Fibroblast of lung (primary cell): ENCODE results near the gene IFT57. TPM values are rescaled to one million over a fixed set of nuclear protein-coding genes. Genes with fewer than 3 reads are reported as not detected.

ENCODE experiments used
- DNase-seq, 2 donors: peaks; one replicate each; pipeline versions ENCODE4 v3.0.0 to v3.0.0-alpha.2; 2010; ENCODE audit warnings: low read depth in 2 of 2
- H2AFZ ChIP-seq: 2 replicates; pipeline ENCODE4 v1.5.1; 2012; ENCODE audit warnings: low read length, control low read depth, inconsistent platforms
- H3K27ac ChIP-seq: 2 replicates; pipeline ENCODE4 v1.5.1; 2011; ENCODE audit warnings: low read length, control low read depth; ENCODE audit not compliant: insufficient read depth
- H3K27me3 ChIP-seq: 2 replicates; pipeline ENCODE4 v1.5.1; 2011; ENCODE audit warnings: mild to moderate bottlenecking, low read length; ENCODE audit not compliant: control insufficient read depth, insufficient read depth
- H3K36me3 ChIP-seq: 2 replicates; pipeline ENCODE4 v1.5.1; 2011; ENCODE audit warnings: low read length; ENCODE audit not compliant: control insufficient read depth, insufficient read depth
- H3K4me1 ChIP-seq: 2 replicates; pipeline ENCODE4 v1.5.1; 2011; ENCODE audit warnings: low read length; ENCODE audit not compliant: control insufficient read depth, insufficient read depth; ENCODE audit errors: extremely low read depth
- H3K4me2 ChIP-seq: 2 replicates; pipeline ENCODE4 v1.5.1; 2011; ENCODE audit warnings: low read length, control low read depth; ENCODE audit not compliant: insufficient read depth; ENCODE audit errors: extremely low read depth
- H3K4me3 ChIP-seq, 4 experiments: fragments of 200-600 bp in 1 of 4; sonication (generic) in 1 of 4; replicated peaks in 1 of 4; 2 replicates each; pipeline ENCODE4 v1.5.1; 2011 to 2016; ENCODE audit warnings: low read length in 4 of 4, low read depth in 3 of 4, mild to moderate bottlenecking in 3 of 4, control low read depth in 2 of 4, inconsistent platforms in 1 of 4, mixed read lengths in 1 of 4; ENCODE audit not compliant: insufficient read depth in 1 of 4; ENCODE audit errors: control extremely low read depth in 1 of 4
- H3K79me2 ChIP-seq: 2 replicates; pipeline ENCODE4 v1.5.1; 2012; ENCODE audit warnings: mild to moderate bottlenecking, low read length, inconsistent platforms; ENCODE audit not compliant: control insufficient read depth, insufficient read depth
- H3K9ac ChIP-seq: 2 replicates; pipeline ENCODE4 v1.5.1; 2011; ENCODE audit warnings: mild to moderate bottlenecking, low read length, control low read depth; ENCODE audit not compliant: insufficient read depth
- H3K9me3 ChIP-seq: 2 replicates; pipeline ENCODE4 v1.5.1; 2012; ENCODE audit warnings: low read depth, low read length; ENCODE audit not compliant: control insufficient read depth, insufficient read depth
- H4K20me1 ChIP-seq: 2 replicates; pipeline ENCODE4 v1.5.1; 2011; ENCODE audit warnings: low read length; ENCODE audit not compliant: control insufficient read depth, insufficient read depth; ENCODE audit errors: extremely low read depth
- CTCF ChIP-seq, 2 donors: IDR thresholded peaks in 1 of 2; conservative IDR thresholded peaks in 1 of 2; 1 replicate in 1 of 2; 2 replicates in 1 of 2; pipeline ENCODE4 v1.5.1; 2011 to 2012; ENCODE audit warnings: low read length in 2 of 2, control low read depth in 1 of 2, inconsistent platforms in 1 of 2, low read depth in 1 of 2, mild to moderate bottlenecking in 1 of 2
- EZH2 ChIP-seq: IDR thresholded peaks from 2 replicates; pipeline ENCODE4 v1.5.1; 2012; ENCODE audit warnings: low read length, control low read depth, mild to moderate bottlenecking; ENCODE audit errors: missing control alignments
- polyA plus RNA-seq, 2 donors: library from polyadenylated mRNA; depleted of rRNA in 1 of 2; stranded (reverse) in 1 of 2; unstranded in 1 of 2; fragments of >200 nt; gene quantifications; 2 replicates each; pipeline ENCODE4 v1.2.1, GENCODE V29; 2011 to 2012; ENCODE audit warnings: missing spikeins in 1 of 2
- total RNA-seq: library from RNA; depleted of rRNA; stranded (reverse); fragments of >200 nt; gene quantifications from 2 replicates; pipeline ENCODE4 v1.2.1, GENCODE V29; 2014

Gene IFT57
- total and polyA plus RNA-seq, 2 donors (not counting 1 experiment from before 2014, with no cell fraction given), result 55.5 to 60.3 TPM

DNA sequence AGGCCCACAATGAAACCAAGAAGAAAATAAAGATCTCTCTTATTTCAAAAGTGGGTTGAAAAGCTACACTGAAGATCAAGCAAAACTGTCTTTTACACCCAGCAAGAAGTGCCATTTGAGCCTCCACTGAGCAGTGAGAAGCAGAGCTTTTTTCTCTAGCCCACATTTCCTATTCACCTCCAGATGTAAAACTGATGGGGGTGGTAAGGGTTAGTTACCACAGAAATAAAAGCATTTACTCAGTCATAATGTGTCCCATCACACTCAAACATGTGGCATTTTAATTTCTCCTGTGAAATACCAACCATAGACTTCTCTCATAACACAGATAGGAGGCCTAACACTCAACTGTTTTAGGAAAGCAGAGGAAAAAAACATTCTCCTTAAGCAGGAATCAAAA is 21.0 kb downstream of the IFT57 start:
- H2AFZ ChIP-seq, result no peak overlapping the region
- H3K27ac ChIP-seq, result no peak overlapping the region
- no peaks in the 10 kb centered on the region for H3K27me3 ChIP-seq
- no peaks in the 10 kb centered on the region for H3K4me1 ChIP-seq
- no peaks in the 10 kb centered on the region for H4K20me1 ChIP-seq
- H3K4me3 ChIP-seq, result no peak overlapping the region
- H3K9me3 ChIP-seq, result no peaks in the 10 kb centered on the region
- TF ChIP-seq CTCF (conservative IDR thresholded peaks at IDR 0.05 in 1 of 2, IDR thresholded peaks at IDR 0.05 in 1 of 2; ENCODE audit: low read depth in 1 of 2, low read length in 2 of 2), result no peak
- TF ChIP-seq EZH2, result no peak
- no peak overlapping the region for H3K9ac ChIP-seq
- H3K36me3 ChIP-seq, result no peaks in the 10 kb centered on the region
- H3K79me2 ChIP-seq, result no peaks in the 10 kb centered on the region
- no peak overlapping the region for H3K4me2 ChIP-seq
- no peak for DNase-seq

DNA sequence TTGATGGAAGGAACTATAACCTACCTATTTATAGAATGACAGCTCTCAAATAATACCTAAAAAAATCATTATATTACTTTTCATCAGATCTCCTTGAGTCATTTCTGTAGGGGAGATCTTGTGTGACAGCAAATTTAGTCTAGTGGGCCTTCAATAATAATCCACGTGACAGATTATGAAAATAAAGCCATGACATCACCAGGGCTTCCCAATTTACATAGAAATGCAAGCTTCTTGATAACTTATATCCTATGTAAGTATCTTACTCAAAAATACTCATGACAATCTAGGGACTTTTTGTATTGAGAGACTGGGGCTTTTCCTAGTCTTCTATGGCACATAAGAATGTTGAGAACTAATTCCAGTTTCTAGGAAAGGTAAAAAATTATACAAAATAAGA is 21.6 kb downstream of the IFT57 start:
- no peaks in the 10 kb centered on the region for H3K9me3 ChIP-seq
- H3K4me3 ChIP-seq, result no peak overlapping the region
- H3K4me1 ChIP-seq, result no peaks in the 10 kb centered on the region
- H4K20me1 ChIP-seq, result no peaks in the 10 kb centered on the region
- H3K4me2 ChIP-seq, result no peak overlapping the region
- H2AFZ ChIP-seq, result no peak overlapping the region
- H3K79me2 ChIP-seq, result no peaks in the 10 kb centered on the region
- DNase-seq, result no peak
- H3K27ac ChIP-seq, result no peak overlapping the region
- H3K27me3 ChIP-seq, result no peaks in the 10 kb centered on the region
- no peak overlapping the region for H3K9ac ChIP-seq
- TF ChIP-seq EZH2, result no peak
- TF ChIP-seq CTCF (conservative IDR thresholded peaks at IDR 0.05 in 1 of 2, IDR thresholded peaks at IDR 0.05 in 1 of 2; ENCODE audit: low read depth in 1 of 2, low read length in 2 of 2), result no peak
- H3K36me3 ChIP-seq, result no peaks in the 10 kb centered on the region

GRCh38 chr3:108200024-108200423 is 22.2 kb downstream of the IFT57 start:
- Histone ChIP-seq H3K79me2 (no peaks in the 10 kb centered on the region), H3K9me3 (no peaks in the 10 kb centered on the region), H3K9ac (no peak overlapping the region), H3K36me3 (no peaks in the 10 kb centered on the region), H3K27ac (no peak overlapping the region), H3K27me3 (no peaks in the 10 kb centered on the region), H2AFZ (no peak overlapping the region), H3K4me1 (no peaks in the 10 kb centered on the region), H4K20me1 (no peaks in the 10 kb centered on the region), H3K4me3 (no peak overlapping the region), H3K4me2 (no peak overlapping the region)
- TF ChIP-seq EZH2 (no peak), CTCF (conservative IDR thresholded peaks at IDR 0.05 in 1 of 2, IDR thresholded peaks at IDR 0.05 in 1 of 2; ENCODE audit: low read depth in 1 of 2, low read length in 2 of 2) (no peak)
- no peak for DNase-seq
